A549 (cell line): Measurements from ENCODE around the gene MMP8. TPM values are rescaled to one million over a fixed set of nuclear protein-coding genes. Genes with fewer than 3 reads are reported as not detected.

Source experiments
- ATAC-seq, 2 experiments: fragments of 200-7000 bp in 1 of 2; fragments of >200 bp in 1 of 2; cut with Nextera tagmentation in 1 of 2; cut with Tn5 transposase in 1 of 2; 3 replicates each; pipeline versions ENCODE4 v1.8.0 to v1.9.1; 2018 to 2020; ENCODE audit warnings: mild to moderate bottlenecking in 1 of 2, moderate library complexity in 1 of 2
- CTCF ChIA-PET: fragments of 300-600 bp; sonication (Branson Sonifier 250); formaldehyde crosslinking; extraction: SDS; loops from one replicate; lab custom pipeline; 2021; ENCODE audit warnings: antibody characterized with exemption, inconsistent platforms; lab: Yijun Ruan, JAX
- POLR2A ChIA-PET: fragments of 350-600 bp; formaldehyde crosslinking; extraction: SDS; loops from one replicate; lab custom pipeline; 2021; ENCODE audit warnings: antibody characterized with exemption, inconsistent platforms; lab: Yijun Ruan, JAX
- DNase-seq, 2 experiments: peaks; one replicate each; pipeline versions ENCODE4 v3.0.0 to v3.0.0-alpha.2; 2011 to 2016; ENCODE audit warnings: low read depth in 1 of 2, low spot score in 1 of 2
- FAIRE-seq: peaks from 2 replicates; lab custom pipeline; 2011; peaks lifted over from hg19 to GRCh38; lab: Jason Lieb, UNC
- H3K27ac ChIP-seq, 2 experiments: fragments of >200 bp; sonication (Bioruptor Twin); formaldehyde crosslinking; 3 replicates each; pipeline ENCODE4 v1.5.1; 2016 to 2017
- H3K4me1 ChIP-seq: fragments of >200 bp; sonication (Bioruptor Twin); formaldehyde crosslinking; 3 replicates; pipeline ENCODE4 v1.6.1; 2016
- H3K4me2 ChIP-seq: fragments of >200 bp; sonication (Bioruptor Twin); formaldehyde crosslinking; 3 replicates; pipeline ENCODE4 v1.6.1; 2016
- H3K4me3 ChIP-seq: fragments of >200 bp; sonication (Bioruptor Twin); formaldehyde crosslinking; 3 replicates; pipeline ENCODE4 v1.5.1; 2016
- H3K9me3 ChIP-seq: fragments of >200 bp; sonication (Bioruptor Twin); formaldehyde crosslinking; 3 replicates; pipeline ENCODE4 v1.6.1; 2016
- CBX2 ChIP-seq: fragments of 200-600 bp; sonication (generic); IDR thresholded peaks from 2 replicates; pipeline ENCODE4 v1.6.1; 2016; ENCODE audit warnings: low read depth, mild to moderate bottlenecking, borderline replicate concordance
- CEBPB ChIP-seq, 2 experiments: fragments of >200 bp in 1 of 2; sonication (Bioruptor Twin) in 1 of 2; formaldehyde crosslinking in 1 of 2; IDR thresholded peaks; 2 replicates each; pipeline ENCODE4 v1.6.1; 2012 to 2016
- ELK1 ChIP-seq: fragments of 150-350 bp; IDR thresholded peaks from 2 replicates; pipeline ENCODE4 v1.6.1; 2014; ENCODE audit warnings: low read depth, mild to moderate bottlenecking, low read length
- EP300 ChIP-seq, 2 experiments: fragments of >200 bp; sonication (Bioruptor Twin); formaldehyde crosslinking; IDR thresholded peaks; 2 replicates in 1 of 2; 3 replicates in 1 of 2; pipeline ENCODE4 v1.6.1; 2016 to 2017
- HDAC2 ChIP-seq: fragments of 200-600 bp; sonication (generic); IDR thresholded peaks from 2 replicates; pipeline ENCODE4 v1.6.1; 2016
- JUN ChIP-seq, 2 experiments: fragments of >200 bp; sonication (Bioruptor Twin); formaldehyde crosslinking; IDR thresholded peaks; 2 replicates in 1 of 2; 3 replicates in 1 of 2; pipeline ENCODE4 v1.6.1; 2016 to 2017
- MAX ChIP-seq: IDR thresholded peaks from 2 replicates; pipeline ENCODE4 v1.6.1; 2012
- MYC ChIP-seq: IDR thresholded peaks from 2 replicates; pipeline ENCODE4 v1.6.1; 2012; ENCODE audit warnings: mild to moderate bottlenecking, inconsistent platforms, low read length, improper control_type of control experiment, borderline replicate concordance
- NPAS2 ChIP-seq: fragments of 250-450 bp; sonication (Bioruptor Pico); IDR thresholded peaks from 2 replicates; pipeline ENCODE4 v1.8.0; 2022; ENCODE audit warnings: mild to moderate bottlenecking, moderate library complexity, borderline replicate concordance
- NR3C1 ChIP-seq: fragments of >200 bp; sonication (Bioruptor Twin); formaldehyde crosslinking; IDR thresholded peaks from 3 replicates; pipeline ENCODE4 v1.6.1; 2017
- PHF8 ChIP-seq: fragments of 200-600 bp; sonication (generic); IDR thresholded peaks from 2 replicates; pipeline ENCODE4 v1.6.1; 2016; ENCODE audit warnings: low read depth, mild to moderate bottlenecking, antibody characterized with exemption, moderate library complexity, borderline replicate concordance
- RARB ChIP-seq: fragments of 250-450 bp; sonication (Bioruptor Pico); IDR thresholded peaks from 2 replicates; pipeline ENCODE4 v1.8.0; 2021; ENCODE audit warnings: mild to moderate bottlenecking, moderate library complexity
- RFX5 ChIP-seq: fragments of 450-650 bp; IDR thresholded peaks from 2 replicates; pipeline ENCODE4 v1.7.1; 2014; ENCODE audit warnings: antibody characterized with exemption, mild to moderate bottlenecking, moderate library complexity
- SREBF2 ChIP-seq: fragments of 450-650 bp; IDR thresholded peaks from 2 replicates; pipeline ENCODE4 v1.6.1; 2014; ENCODE audit warnings: mild to moderate bottlenecking, moderate library complexity
- polyA plus RNA-seq, 4 experiments: library from polyadenylated mRNA; depleted of rRNA in 3 of 4; stranded (reverse); fragments of >200 nt; fragmentation: RNase III in 1 of 4; extraction: RNeasy Plus Mini Kit Qiagen cat#74134 plus additional on column Dnase treatment in 1 of 4; gene quantifications; 2 replicates in 3 of 4; 3 replicates in 1 of 4; pipeline ENCODE4 v1.2.3, GENCODE V29; 2011 to 2017
- TF ChIP-seq, protein P1 (sequence below): fragments of >200 bp; sonication (Bioruptor Twin); formaldehyde crosslinking; IDR thresholded peaks from 2 replicates; pipeline ENCODE4 v1.6.1; 2016
- TF ChIP-seq, protein P2 (sequence below): fragments of 250-450 bp; sonication (Bioruptor Pico); IDR thresholded peaks from 2 replicates; pipeline ENCODE4 v1.5.0; 2021; ENCODE audit warnings: mild to moderate bottlenecking, moderate library complexity, borderline replicate concordance
- TF ChIP-seq, protein P3 (sequence below): IDR thresholded peaks from 2 replicates; pipeline ENCODE4 v1.6.1; 2012
- TF ChIP-seq, protein P4 (sequence below): fragments of 200-600 bp; sonication (generic); IDR thresholded peaks from 2 replicates; pipeline ENCODE4 v1.6.1; 2016; ENCODE audit warnings: antibody characterized with exemption, mild to moderate bottlenecking, moderate library complexity
- TF ChIP-seq, protein P5 (sequence below): fragments of 450-650 bp; IDR thresholded peaks from 2 replicates; pipeline ENCODE4 v1.6.1; 2014; ENCODE audit warnings: antibody characterized with exemption

MMP8 gene
- polyA plus RNA-seq, 2 of the 4 experiments (the other 2 are of a cell fraction) = not detected

DNA sequence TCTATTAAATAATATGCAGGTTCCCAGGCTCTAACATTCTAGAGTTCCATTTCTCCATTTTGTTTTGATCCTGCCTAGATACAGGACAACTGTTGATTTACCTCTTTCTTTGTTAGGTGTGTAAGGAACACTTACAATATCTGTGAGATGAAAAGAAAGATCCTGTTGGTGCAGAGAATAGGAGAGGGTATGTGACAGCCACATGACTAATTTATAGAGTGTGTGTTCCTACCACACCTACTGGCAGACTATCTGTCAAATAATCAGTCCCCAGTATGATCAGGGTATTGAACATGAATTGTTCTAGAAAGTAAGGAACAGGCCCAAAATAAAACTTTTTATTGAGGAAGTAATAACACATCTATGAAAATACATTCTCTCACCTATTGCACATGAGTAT, 45.4 kb upstream of the MMP8 start:
- no peak for FAIRE-seq
- Histone ChIP-seq H3K4me1 (no peaks in the 10 kb centered on the region), H3K27ac (no peak overlapping the region), H3K4me2 (no peak overlapping the region), H3K9me3 (no peaks in the 10 kb centered on the region), H3K4me3 (no peak overlapping the region)
- TF ChIP-seq NPAS2 (CRISPR knock-in tag) = no peak
- TF ChIP-seq, protein P1, sequence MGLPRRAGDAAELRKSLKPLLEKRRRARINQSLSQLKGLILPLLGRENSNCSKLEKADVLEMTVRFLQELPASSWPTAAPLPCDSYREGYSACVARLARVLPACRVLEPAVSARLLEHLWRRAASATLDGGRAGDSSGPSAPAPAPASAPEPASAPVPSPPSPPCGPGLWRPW = no peak
- no peak for TF ChIP-seq PHF8
- no peak for TF ChIP-seq NR3C1
- TF ChIP-seq, protein P2, sequence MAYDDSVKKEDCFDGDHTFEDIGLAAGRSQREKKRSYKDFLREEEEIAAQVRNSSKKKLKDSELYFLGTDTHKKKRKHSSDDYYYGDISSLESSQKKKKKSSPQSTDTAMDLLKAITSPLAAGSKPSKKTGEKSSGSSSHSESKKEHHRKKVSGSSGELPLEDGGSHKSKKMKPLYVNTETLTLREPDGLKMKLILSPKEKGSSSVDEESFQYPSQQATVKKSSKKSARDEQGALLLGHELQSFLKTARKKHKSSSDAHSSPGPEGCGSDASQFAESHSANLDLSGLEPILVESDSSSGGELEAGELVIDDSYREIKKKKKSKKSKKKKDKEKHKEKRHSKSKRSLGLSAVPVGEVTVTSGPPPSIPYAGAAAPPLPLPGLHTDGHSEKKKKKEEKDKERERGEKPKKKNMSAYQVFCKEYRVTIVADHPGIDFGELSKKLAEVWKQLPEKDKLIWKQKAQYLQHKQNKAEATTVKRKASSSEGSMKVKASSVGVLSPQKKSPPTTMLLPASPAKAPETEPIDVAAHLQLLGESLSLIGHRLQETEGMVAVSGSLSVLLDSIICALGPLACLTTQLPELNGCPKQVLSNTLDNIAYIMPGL (CRISPR knock-in tag) = no peak
- no peak for TF ChIP-seq EP300 (IDR thresholded peaks at IDR 0.05)
- no peak for TF ChIP-seq CEBPB (IDR thresholded peaks at IDR 0.05)
- TF ChIP-seq HDAC2 = no peak
- TF ChIP-seq, protein P3, sequence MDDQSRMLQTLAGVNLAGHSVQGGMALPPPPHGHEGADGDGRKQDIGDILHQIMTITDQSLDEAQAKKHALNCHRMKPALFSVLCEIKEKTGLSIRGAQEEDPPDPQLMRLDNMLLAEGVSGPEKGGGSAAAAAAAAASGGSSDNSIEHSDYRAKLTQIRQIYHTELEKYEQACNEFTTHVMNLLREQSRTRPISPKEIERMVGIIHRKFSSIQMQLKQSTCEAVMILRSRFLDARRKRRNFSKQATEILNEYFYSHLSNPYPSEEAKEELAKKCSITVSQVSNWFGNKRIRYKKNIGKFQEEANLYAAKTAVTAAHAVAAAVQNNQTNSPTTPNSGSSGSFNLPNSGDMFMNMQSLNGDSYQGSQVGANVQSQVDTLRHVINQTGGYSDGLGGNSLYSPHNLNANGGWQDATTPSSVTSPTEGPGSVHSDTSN = no peak
- no peak for TF ChIP-seq JUN (IDR thresholded peaks at IDR 0.05)
- TF ChIP-seq RARB (CRISPR knock-in tag) = no peak
- TF ChIP-seq, protein P4, sequence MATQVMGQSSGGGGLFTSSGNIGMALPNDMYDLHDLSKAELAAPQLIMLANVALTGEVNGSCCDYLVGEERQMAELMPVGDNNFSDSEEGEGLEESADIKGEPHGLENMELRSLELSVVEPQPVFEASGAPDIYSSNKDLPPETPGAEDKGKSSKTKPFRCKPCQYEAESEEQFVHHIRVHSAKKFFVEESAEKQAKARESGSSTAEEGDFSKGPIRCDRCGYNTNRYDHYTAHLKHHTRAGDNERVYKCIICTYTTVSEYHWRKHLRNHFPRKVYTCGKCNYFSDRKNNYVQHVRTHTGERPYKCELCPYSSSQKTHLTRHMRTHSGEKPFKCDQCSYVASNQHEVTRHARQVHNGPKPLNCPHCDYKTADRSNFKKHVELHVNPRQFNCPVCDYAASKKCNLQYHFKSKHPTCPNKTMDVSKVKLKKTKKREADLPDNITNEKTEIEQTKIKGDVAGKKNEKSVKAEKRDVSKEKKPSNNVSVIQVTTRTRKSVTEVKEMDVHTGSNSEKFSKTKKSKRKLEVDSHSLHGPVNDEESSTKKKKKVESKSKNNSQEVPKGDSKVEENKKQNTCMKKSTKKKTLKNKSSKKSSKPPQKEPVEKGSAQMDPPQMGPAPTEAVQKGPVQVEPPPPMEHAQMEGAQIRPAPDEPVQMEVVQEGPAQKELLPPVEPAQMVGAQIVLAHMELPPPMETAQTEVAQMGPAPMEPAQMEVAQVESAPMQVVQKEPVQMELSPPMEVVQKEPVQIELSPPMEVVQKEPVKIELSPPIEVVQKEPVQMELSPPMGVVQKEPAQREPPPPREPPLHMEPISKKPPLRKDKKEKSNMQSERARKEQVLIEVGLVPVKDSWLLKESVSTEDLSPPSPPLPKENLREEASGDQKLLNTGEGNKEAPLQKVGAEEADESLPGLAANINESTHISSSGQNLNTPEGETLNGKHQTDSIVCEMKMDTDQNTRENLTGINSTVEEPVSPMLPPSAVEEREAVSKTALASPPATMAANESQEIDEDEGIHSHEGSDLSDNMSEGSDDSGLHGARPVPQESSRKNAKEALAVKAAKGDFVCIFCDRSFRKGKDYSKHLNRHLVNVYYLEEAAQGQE = no peak
- no peak for TF ChIP-seq RFX5
- no peak for TF ChIP-seq SREBF2
- TF ChIP-seq, protein P5, sequence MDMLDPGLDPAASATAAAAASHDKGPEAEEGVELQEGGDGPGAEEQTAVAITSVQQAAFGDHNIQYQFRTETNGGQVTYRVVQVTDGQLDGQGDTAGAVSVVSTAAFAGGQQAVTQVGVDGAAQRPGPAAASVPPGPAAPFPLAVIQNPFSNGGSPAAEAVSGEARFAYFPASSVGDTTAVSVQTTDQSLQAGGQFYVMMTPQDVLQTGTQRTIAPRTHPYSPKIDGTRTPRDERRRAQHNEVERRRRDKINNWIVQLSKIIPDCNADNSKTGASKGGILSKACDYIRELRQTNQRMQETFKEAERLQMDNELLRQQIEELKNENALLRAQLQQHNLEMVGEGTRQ = no peak
- TF ChIP-seq MYC = no peak
- TF ChIP-seq ELK1 = no peak
- no peak for TF ChIP-seq MAX
- TF ChIP-seq CBX2 = no peak
- POLR2A ChIA-PET = no interaction called here
- CTCF ChIA-PET = no interaction called here
- no peak for DNase-seq
- ATAC-seq = no peak
